Measurements from ENCODE around the gene MS4A4A.

Gene MS4A4A

GRCh38 chr11:60307507-60308195 lies 27.2 kb downstream of the MS4A4A start:
- Mint-ChIP-seq H3K27ac (no peak overlapping the region), H3K4me1 (no peaks in the 10 kb centered on the region), H3K4me3 (no peak overlapping the region), H3K9me3 (no peaks in the 10 kb centered on the region), H3K36me3 (ENCODE audit: low read depth) (no peaks in the 10 kb centered on the region), H3K27me3 (ENCODE audit: low read depth) (no peaks in the 10 kb centered on the region)
- TF ChIP-seq CTCF (IDR thresholded peaks at IDR 0.05; ENCODE audit: unreplicated experiment in 3 of 3): no peak

DNA sequence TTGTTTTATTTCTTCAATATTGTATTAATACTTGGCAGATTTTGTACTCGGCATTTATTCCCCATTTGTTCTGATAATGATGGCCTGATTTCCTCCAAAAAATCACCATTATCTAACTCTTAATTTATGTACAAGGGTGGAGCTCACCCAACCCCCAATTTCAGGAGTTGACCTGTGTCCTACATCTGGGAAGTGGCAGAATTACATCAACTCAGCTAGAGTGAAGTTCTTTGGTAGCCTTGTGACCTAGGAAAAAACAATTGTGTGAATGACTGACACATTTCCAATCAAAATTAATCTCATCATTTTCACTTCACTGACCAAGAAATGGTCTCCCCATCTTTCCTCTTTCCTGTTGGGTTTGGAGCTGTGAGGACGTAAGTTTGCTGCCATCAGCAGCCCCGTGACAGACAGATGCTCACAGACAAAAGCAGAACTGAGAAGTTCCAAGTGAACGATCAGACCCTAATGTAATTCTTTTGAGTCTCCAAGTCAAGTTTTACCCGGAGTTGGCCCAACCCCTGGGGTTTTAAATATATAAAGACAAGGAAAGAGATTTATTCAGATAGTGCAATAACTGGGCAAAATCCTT lies 30.0 kb downstream of the MS4A4A start:
- Mint-ChIP-seq H3K4me1 (no peaks in the 10 kb centered on the region), H3K36me3 (ENCODE audit: low read depth) (no peaks in the 10 kb centered on the region), H3K4me3 (no peak overlapping the region), H3K27ac (no peak overlapping the region), H3K27me3 (ENCODE audit: low read depth) (no peaks in the 10 kb centered on the region), H3K9me3 (no peaks in the 10 kb centered on the region)
- TF ChIP-seq CTCF (IDR thresholded peaks at IDR 0.05; ENCODE audit: unreplicated experiment in 3 of 3): no peak

DNA sequence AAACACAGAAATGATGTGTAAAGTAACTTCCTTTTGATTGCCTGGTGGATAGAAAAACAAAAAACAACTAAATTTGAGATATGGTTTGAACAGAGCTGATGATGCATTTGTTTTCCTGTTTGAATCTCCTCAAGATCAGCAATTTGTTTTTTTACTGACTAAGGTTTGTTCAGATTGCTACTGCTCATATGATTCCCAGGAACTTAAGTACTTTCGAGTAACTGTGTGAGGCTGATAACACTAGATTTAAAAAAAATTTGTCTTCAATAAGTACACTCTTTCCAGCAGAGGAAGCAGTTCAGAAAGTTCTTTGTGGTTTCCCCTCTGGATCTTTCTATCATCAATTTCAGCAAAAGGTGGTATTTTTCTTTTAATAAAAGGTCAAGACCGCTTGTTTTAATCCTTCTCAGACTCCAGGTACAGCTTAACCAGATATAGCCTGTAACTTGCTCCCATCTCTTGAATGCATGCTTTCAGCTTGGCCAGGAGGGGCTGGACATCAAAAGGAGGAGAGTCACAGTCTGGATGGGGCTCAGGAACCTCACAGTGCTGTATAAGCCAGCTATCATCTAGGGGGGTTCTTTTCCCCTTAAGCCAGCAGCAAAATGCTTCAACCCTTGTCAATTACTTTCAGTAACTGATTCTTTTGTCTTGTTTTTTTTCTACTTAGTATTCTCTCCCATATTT lies 34.3 kb downstream of the MS4A4A start:
- no peaks in the 10 kb centered on the region for H3K27me3 Mint-ChIP-seq (ENCODE audit: low read depth)
- no peak overlapping the region for H3K4me3 Mint-ChIP-seq
- no peak overlapping the region for H3K27ac Mint-ChIP-seq
- no peaks in the 10 kb centered on the region for H3K36me3 Mint-ChIP-seq (ENCODE audit: low read depth)
- H3K4me1 Mint-ChIP-seq: no peaks in the 10 kb centered on the region
- H3K9me3 Mint-ChIP-seq: peaks cover 3% of the 10 kb centered on the region
- no peak for TF ChIP-seq CTCF (IDR thresholded peaks at IDR 0.05; ENCODE audit: unreplicated experiment in 3 of 3)

- H3K9me3 Mint-ChIP-seq: peaks cover 7% of the 10 kb centered on the region
- TF ChIP-seq CTCF (IDR thresholded peaks at IDR 0.05; ENCODE audit: unreplicated experiment in 3 of 3): no peak
- H3K4me3 Mint-ChIP-seq: no peak overlapping the region
- no peaks in the 10 kb centered on the region for H3K36me3 Mint-ChIP-seq (ENCODE audit: low read depth)
- H3K27ac Mint-ChIP-seq: no peak overlapping the region
- no peaks in the 10 kb centered on the region for H3K4me1 Mint-ChIP-seq
- H3K27me3 Mint-ChIP-seq (ENCODE audit: low read depth): no peaks in the 10 kb centered on the region
Measured at GRCh38 chr11:60315871-60316270, 35.4 kb downstream of the MS4A4A start.

- TF ChIP-seq CTCF (IDR thresholded peaks at IDR 0.05; ENCODE audit: unreplicated experiment in 3 of 3): no peak
- Mint-ChIP-seq H3K36me3 (ENCODE audit: low read depth) (no peaks in the 10 kb centered on the region), H3K9me3 (peaks cover 8% of the 10 kb centered on the region), H3K27me3 (ENCODE audit: low read depth) (no peaks in the 10 kb centered on the region), H3K4me1 (no peaks in the 10 kb centered on the region), H3K4me3 (no peak overlapping the region), H3K27ac (no peak overlapping the region)
Measured at GRCh38 chr11:60316317-60316716, 35.9 kb downstream of the MS4A4A start.

All from nephron (organoid).